ENCODE results near the gene MMP25.
"Not testable (repeated sequence)": the region's sequence is repeated elsewhere in the genome, so short reads cannot be mapped to it uniquely, and the experiment has no call there.

- TF ChIP-seq CTCF (conservative IDR thresholded peaks at IDR 0.05; ENCODE audit: low read depth, low read length); EZH2 (IDR thresholded peaks at IDR 0.05; ENCODE audit: borderline replicate concordance, low read depth, low read length, poor library complexity, severe bottlenecking): not testable (repeated sequence)
Measured at GRCh38 chr16:3053330-3053710, 7.0 kb downstream of the MMP25 start.

Measured in A673 (cell line).